ENCODE measurements around the gene SNAPC1. TPM values are rescaled to one million over a fixed set of nuclear protein-coding genes. Genes with fewer than 3 reads are reported as not detected.
A peak's percentile ranks its signal among the peaks of the same experiment; 100 is the strongest.
"Not testable (repeated sequence)": the region's sequence is repeated elsewhere in the genome, so short reads cannot be mapped to it uniquely, and the experiment has no call there.

SNAPC1 gene
- total RNA-seq, 2 donors from 2014 or later = 6.2 to 9.5 TPM

- peaks cover 0 to 16% of the 10 kb centered on the region in 2 donors for H3K4me1 ChIP-seq
Measured at GRCh38 chr14:61750708-61751474, 11.3 kb upstream of the SNAPC1 start.

DNA sequence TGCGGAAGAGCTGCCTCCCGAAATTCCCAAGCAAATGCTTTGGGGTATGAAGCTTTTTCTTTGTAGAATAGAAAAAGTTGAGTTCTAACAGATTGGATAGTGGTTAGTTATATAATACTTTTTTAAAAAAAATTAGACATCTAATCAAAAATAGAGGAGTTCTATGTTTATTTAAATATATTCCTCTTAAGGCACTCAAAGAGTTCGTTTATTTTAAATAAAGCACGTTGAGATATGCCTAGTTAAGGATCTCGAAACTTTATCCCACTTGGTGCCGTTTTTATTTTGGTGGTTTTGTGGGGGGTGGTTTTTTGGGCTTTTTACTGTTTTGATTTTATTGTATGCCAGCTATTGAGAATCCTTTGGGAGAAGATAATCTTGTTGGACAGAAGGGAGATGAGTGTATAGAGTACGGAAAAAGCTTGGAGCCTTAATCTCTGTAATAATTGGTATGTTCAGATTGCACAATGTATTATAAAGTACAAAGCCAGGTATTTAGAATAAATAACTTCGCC is 10.7 kb upstream of the SNAPC1 start:
- Histone ChIP-seq H3K9me3 (no peaks in the 10 kb centered on the region), H3K27ac (peak overlapping the region; percentile 78 to 91), H3K27me3 (no peaks in the 10 kb centered on the region), H3K4me3 (peak overlapping the region; percentile 38 to 65), H3K4me1 (peaks cover 0 to 14% of the 10 kb centered on the region in 2 donors), H3K36me3 (peaks cover 13% of the 10 kb centered on the region)
- TF ChIP-seq CTCF (IDR thresholded peaks at IDR 0.05) = no peak
- DNase-seq (ENCODE audit: low spot score) = no peak

More at GRCh38 chr14:61750708-61751474, 11.3 kb upstream of the SNAPC1 start:
- peak; percentile 93 for DNase-seq (ENCODE audit: low spot score)
- Histone ChIP-seq H3K4me3 (peak overlapping the region; percentile 38 to 65), H3K27me3 (no peaks in the 10 kb centered on the region), H3K36me3 (peaks cover 13% of the 10 kb centered on the region), H3K27ac (peak overlapping the region; percentile 78 to 91), H3K9me3 (no peaks in the 10 kb centered on the region)
- TF ChIP-seq CTCF (IDR thresholded peaks at IDR 0.05) = no peak

- DNase-seq (ENCODE audit: low spot score) = no peak
- no peak for TF ChIP-seq CTCF (IDR thresholded peaks at IDR 0.05)
- Histone ChIP-seq H3K9me3 (no peaks in the 10 kb centered on the region), H3K4me3 (no peak overlapping the region), H3K4me1 (peaks cover 0 to 10% of the 10 kb centered on the region in 2 donors), H3K27me3 (no peaks in the 10 kb centered on the region), H3K36me3 (peaks cover 6% of the 10 kb centered on the region), H3K27ac (peak overlapping the region; percentile 78 to 91)
Measured at GRCh38 chr14:61752626-61753025, 9.6 kb upstream of the SNAPC1 start.

- TF ChIP-seq CTCF (IDR thresholded peaks at IDR 0.05) = no peak
- Histone ChIP-seq H3K4me3 (no peak overlapping the region), H3K27me3 (no peaks in the 10 kb centered on the region), H3K9me3 (no peaks in the 10 kb centered on the region), H3K36me3 (no peaks in the 10 kb centered on the region), H3K27ac (no peak overlapping the region), H3K4me1 (no peaks in the 10 kb centered on the region)
- no peak for DNase-seq (ENCODE audit: low spot score)
Measured at GRCh38 chr14:61753631-61754030, 8.6 kb upstream of the SNAPC1 start.

GRCh38 chr14:61754627-61755381 is 7.4 kb upstream of the SNAPC1 start:
- H3K9me3 ChIP-seq = no peaks in the 10 kb centered on the region
- H3K36me3 ChIP-seq = no peaks in the 10 kb centered on the region
- TF ChIP-seq CTCF (IDR thresholded peaks at IDR 0.05) = no peak
- DNase-seq (ENCODE audit: low spot score) = no peak
- peak overlapping the region in 1 of 2 donors; percentile 7 for H3K27ac ChIP-seq
- no peaks in the 10 kb centered on the region for H3K27me3 ChIP-seq
- no peaks in the 10 kb centered on the region for H3K4me1 ChIP-seq
- no peak overlapping the region for H3K4me3 ChIP-seq

- not testable (repeated sequence) for H3K4me1 ChIP-seq; DNase-seq (ENCODE audit: low spot score); H3K27ac ChIP-seq; H3K36me3 ChIP-seq; H3K9me3 ChIP-seq; H3K27me3 ChIP-seq; H3K4me3 ChIP-seq
Measured at GRCh38 chr14:61755382-61755742, 6.9 kb upstream of the SNAPC1 start.
